IPS DF 6.9 (cell line): Measurements from ENCODE around the gene GXYLT2.

ENCODE experiments used
- DNase-seq: peaks from one replicate; pipeline ENCODE4 v3.0.0-alpha.2; 2013; ENCODE audit warnings: low read depth, low spot score
- H3K27ac ChIP-seq: one replicate; pipeline ENCODE4 v1.5.1; 2013; ENCODE audit warnings: low read length, control low read depth
- H3K27me3 ChIP-seq: 2 replicates; pipeline ENCODE4 v1.6.1; 2013; ENCODE audit warnings: mild to moderate bottlenecking, low read length; ENCODE audit not compliant: control insufficient read depth, insufficient read depth
- H3K36me3 ChIP-seq: 2 replicates; pipeline ENCODE4 v1.6.1; 2013; ENCODE audit warnings: low read length; ENCODE audit not compliant: control insufficient read depth, insufficient read depth
- H3K4me1 ChIP-seq: 2 replicates; pipeline ENCODE4 v1.6.1; 2013; ENCODE audit warnings: low read length; ENCODE audit not compliant: control insufficient read depth, insufficient read depth
- H3K4me3 ChIP-seq: 2 replicates; pipeline ENCODE4 v1.5.1; 2013; ENCODE audit warnings: mild to moderate bottlenecking, low read length
- H3K9me3 ChIP-seq: 2 replicates; pipeline ENCODE4 v1.6.1; 2013; ENCODE audit warnings: low read length, inconsistent platforms; ENCODE audit not compliant: control insufficient read depth, insufficient read depth
- WGBS: extraction: QIAGEN DNeasy Blood & Tissue Kit; methylation state at CpG from one replicate; pipeline ENCODE4 v1.1.7; 2013; ENCODE audit warnings: mixed read lengths, missing lambda C conversion rate; ENCODE audit not compliant: insufficient read length, insufficient coverage; 5-methylcytosine and 5-hydroxymethylcytosine counted together

The GXYLT2 gene

GRCh38 chr3:72932416-72932815 is 44.6 kb downstream of the GXYLT2 start:
- Histone ChIP-seq H3K27ac (no peak overlapping the region), H3K36me3 (no peaks in the 10 kb centered on the region), H3K9me3 (no peaks in the 10 kb centered on the region), H3K4me3 (no peak overlapping the region), H3K27me3 (no peaks in the 10 kb centered on the region), H3K4me1 (no peaks in the 10 kb centered on the region)
- no peak for DNase-seq

- no peaks in the 10 kb centered on the region for H3K27me3 ChIP-seq
- DNase-seq, result no peak
- no peaks in the 10 kb centered on the region for H3K4me1 ChIP-seq
- no peaks in the 10 kb centered on the region for H3K36me3 ChIP-seq
- no CpG with 5 or more reads among the region's 5 CpGs for WGBS
- no peak overlapping the region for H3K27ac ChIP-seq
- no peaks in the 10 kb centered on the region for H3K9me3 ChIP-seq
- no peak overlapping the region for H3K4me3 ChIP-seq
These were observed 50.8 kb downstream of the GXYLT2 start for GRCh38 chr3:72938471-72939265.

GRCh38 chr3:72941245-72941644 is 53.4 kb downstream of the GXYLT2 start:
- no peaks in the 10 kb centered on the region for H3K4me1 ChIP-seq

GRCh38 chr3:72942427-72942826 is 54.6 kb downstream of the GXYLT2 start:
- no peak for DNase-seq
- Histone ChIP-seq H3K27ac (no peak overlapping the region), H3K27me3 (no peaks in the 10 kb centered on the region), H3K4me1 (no peaks in the 10 kb centered on the region), H3K9me3 (no peaks in the 10 kb centered on the region), H3K4me3 (no peak overlapping the region), H3K36me3 (no peaks in the 10 kb centered on the region)
- WGBS, result no CpG with 5 or more reads among the region's 5 CpGs

More at GRCh38 chr3:72941245-72941644, 53.4 kb downstream of the GXYLT2 start:
- no peak overlapping the region for H3K27ac ChIP-seq
- H3K36me3 ChIP-seq, result no peaks in the 10 kb centered on the region
- H3K9me3 ChIP-seq, result no peaks in the 10 kb centered on the region
- WGBS, result no CpG with 5 or more reads among the region's 1 CpG
- no peaks in the 10 kb centered on the region for H3K27me3 ChIP-seq
- no peak overlapping the region for H3K4me3 ChIP-seq
- DNase-seq, result no peak

- Histone ChIP-seq H3K27me3 (no peaks in the 10 kb centered on the region), H3K4me3 (no peak overlapping the region), H3K36me3 (no peaks in the 10 kb centered on the region), H3K9me3 (no peaks in the 10 kb centered on the region), H3K4me1 (no peaks in the 10 kb centered on the region), H3K27ac (no peak overlapping the region)
- WGBS, result no CpG with 5 or more reads among the region's 7 CpGs
- no peak for DNase-seq
These were observed 56.9 kb downstream of the GXYLT2 start for GRCh38 chr3:72944696-72945095.

- no peaks in the 10 kb centered on the region for H3K36me3 ChIP-seq
- no peak for DNase-seq
- H3K27ac ChIP-seq, result no peak overlapping the region
- no peaks in the 10 kb centered on the region for H3K27me3 ChIP-seq
- no CpG with 5 or more reads among the region's 8 CpGs for WGBS
- H3K4me1 ChIP-seq, result no peaks in the 10 kb centered on the region
- H3K4me3 ChIP-seq, result no peak overlapping the region
- no peaks in the 10 kb centered on the region for H3K9me3 ChIP-seq
These were observed 60.1 kb downstream of the GXYLT2 start for GRCh38 chr3:72947715-72948490.

GRCh38 chr3:72949016-72949415 is 61.2 kb downstream of the GXYLT2 start:
- no CpG with 5 or more reads among the region's 4 CpGs for WGBS
- Histone ChIP-seq H3K27ac (no peak overlapping the region), H3K27me3 (no peaks in the 10 kb centered on the region), H3K4me1 (no peaks in the 10 kb centered on the region), H3K9me3 (no peaks in the 10 kb centered on the region), H3K4me3 (no peak overlapping the region), H3K36me3 (no peaks in the 10 kb centered on the region)
- no peak for DNase-seq

- Histone ChIP-seq H3K36me3 (no peaks in the 10 kb centered on the region), H3K4me1 (no peaks in the 10 kb centered on the region), H3K27me3 (no peaks in the 10 kb centered on the region), H3K4me3 (no peak overlapping the region), H3K9me3 (no peaks in the 10 kb centered on the region), H3K27ac (no peak overlapping the region)
- no peak for DNase-seq
- no CpG with 5 or more reads among the region's 8 CpGs for WGBS
These were observed 62.5 kb downstream of the GXYLT2 start for GRCh38 chr3:72950372-72950771.

GRCh38 chr3:72950801-72951200 is 63.0 kb downstream of the GXYLT2 start:
- no peak overlapping the region for H3K4me3 ChIP-seq
- H3K27me3 ChIP-seq, result no peaks in the 10 kb centered on the region
- no peaks in the 10 kb centered on the region for H3K36me3 ChIP-seq
- no peak overlapping the region for H3K27ac ChIP-seq
- no peaks in the 10 kb centered on the region for H3K9me3 ChIP-seq
- no peak for DNase-seq
- H3K4me1 ChIP-seq, result no peaks in the 10 kb centered on the region
- 100% methylated on average over 1 of the region's 4 CpGs for WGBS

- H3K9me3 ChIP-seq, result no peaks in the 10 kb centered on the region
- H3K36me3 ChIP-seq, result no peaks in the 10 kb centered on the region
- no peaks in the 10 kb centered on the region for H3K27me3 ChIP-seq
- no peak overlapping the region for H3K27ac ChIP-seq
- WGBS, result no CpG with 5 or more reads among the region's 6 CpGs
- no peak overlapping the region for H3K4me3 ChIP-seq
- no peak for DNase-seq
- no peaks in the 10 kb centered on the region for H3K4me1 ChIP-seq
These were observed 63.4 kb downstream of the GXYLT2 start for GRCh38 chr3:72951259-72951722.
